Neural crest cell (in vitro differentiated cells): ENCODE results near the gene FAM151A. TPM values are rescaled to one million over a fixed set of nuclear protein-coding genes. Genes with fewer than 3 reads are reported as not detected.
A peak's percentile ranks its signal among the peaks of the same experiment; 100 is the strongest.

Experiments used
- DNase-seq: peaks from one replicate; pipeline ENCODE4 v3.0.0; 2021; ENCODE audit warnings: low read depth, mixed read lengths, low spot score
- H3K27ac Mint-ChIP-seq: one replicate; pipeline ENCODE4 v1.8.0; 2021; ENCODE audit warnings: mild to moderate bottlenecking, mixed read lengths; ENCODE audit not compliant: unreplicated experiment
- H3K27me3 Mint-ChIP-seq: 2 replicates; pipeline ENCODE4 v1.8.0; 2021; ENCODE audit warnings: low read depth, mild to moderate bottlenecking, mixed read lengths
- H3K36me3 Mint-ChIP-seq: 2 replicates; pipeline ENCODE4 v1.8.0; 2021; ENCODE audit warnings: low read depth, mild to moderate bottlenecking, mixed read lengths
- H3K4me1 Mint-ChIP-seq: 2 replicates; pipeline ENCODE4 v1.8.0; 2021; ENCODE audit warnings: mixed read lengths
- H3K4me3 Mint-ChIP-seq: one replicate; pipeline ENCODE4 v1.8.0; 2021; ENCODE audit warnings: mild to moderate bottlenecking, mixed read lengths
- H3K9me3 Mint-ChIP-seq: 2 replicates; pipeline ENCODE4 v1.8.0; 2021; ENCODE audit warnings: mixed read lengths
- long read RNA-seq: library from polyadenylated mRNA; unstranded; transcript quantifications from one replicate; pipeline ENCODE4 v2.0.0, GENCODE V29; 2020
- total RNA-seq: library from RNA; stranded (reverse); gene quantifications from 2 replicates; pipeline ENCODE4 v1.2.1, GENCODE V29; 2021
- TF ChIP-seq, protein P1 (sequence below): fragments of 200-600 bp; sonication (generic); conservative IDR thresholded peaks from 2 replicates; pipeline ENCODE4 v1.5.0; 2021; ENCODE audit warnings: antibody characterized with exemption, mild to moderate bottlenecking

The FAM151A gene
- not detected in 2 replicates for total RNA-seq
- long read RNA-seq, result 0 reads

- no peaks in the 10 kb centered on the region for H3K4me1 Mint-ChIP-seq
These were observed at the start of gene FAM151A for GRCh38 chr1:54623216-54624007. FAM151A (minus strand) TSS chr1:54623525; CDS start chr1:54623395, 130 bp downstream.

DNA sequence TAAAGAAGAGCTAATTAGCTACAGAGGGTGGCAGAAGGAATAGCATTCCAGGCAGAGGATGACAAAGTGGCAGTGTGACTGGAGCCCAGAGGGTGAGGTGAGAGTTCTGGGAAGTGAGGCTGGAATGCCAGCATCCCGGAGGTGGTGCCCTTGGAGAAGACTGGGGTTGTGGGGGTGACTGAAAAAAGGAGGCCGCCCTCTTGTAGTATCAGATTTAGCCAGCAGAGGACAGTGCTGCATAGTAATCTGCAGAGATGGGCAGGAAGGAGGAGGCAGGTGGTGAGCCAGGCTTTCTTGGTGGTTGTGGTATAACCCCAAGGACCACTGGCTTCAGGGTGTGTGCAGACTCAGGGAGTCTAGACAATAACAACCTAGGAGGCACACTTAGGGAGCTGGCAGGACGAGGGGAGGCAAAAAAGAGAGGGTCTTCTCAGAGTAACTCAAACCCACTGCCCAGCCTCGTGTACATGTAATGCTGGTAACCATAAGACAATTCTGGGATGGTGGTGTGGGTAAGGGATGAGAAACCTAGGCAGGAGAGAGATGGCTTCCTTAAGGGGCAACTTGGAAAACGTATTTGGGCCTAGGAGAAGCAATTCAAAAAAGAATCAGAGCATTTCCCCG lies 48.8 kb upstream of the FAM151A start:
- no peaks in the 10 kb centered on the region for H3K9me3 Mint-ChIP-seq
- peak; percentile 72 for DNase-seq
- no peak overlapping the region for H3K27ac Mint-ChIP-seq
- no peak overlapping the region for H3K4me3 Mint-ChIP-seq
- H3K27me3 Mint-ChIP-seq, result no peaks in the 10 kb centered on the region
- TF ChIP-seq, protein P1, sequence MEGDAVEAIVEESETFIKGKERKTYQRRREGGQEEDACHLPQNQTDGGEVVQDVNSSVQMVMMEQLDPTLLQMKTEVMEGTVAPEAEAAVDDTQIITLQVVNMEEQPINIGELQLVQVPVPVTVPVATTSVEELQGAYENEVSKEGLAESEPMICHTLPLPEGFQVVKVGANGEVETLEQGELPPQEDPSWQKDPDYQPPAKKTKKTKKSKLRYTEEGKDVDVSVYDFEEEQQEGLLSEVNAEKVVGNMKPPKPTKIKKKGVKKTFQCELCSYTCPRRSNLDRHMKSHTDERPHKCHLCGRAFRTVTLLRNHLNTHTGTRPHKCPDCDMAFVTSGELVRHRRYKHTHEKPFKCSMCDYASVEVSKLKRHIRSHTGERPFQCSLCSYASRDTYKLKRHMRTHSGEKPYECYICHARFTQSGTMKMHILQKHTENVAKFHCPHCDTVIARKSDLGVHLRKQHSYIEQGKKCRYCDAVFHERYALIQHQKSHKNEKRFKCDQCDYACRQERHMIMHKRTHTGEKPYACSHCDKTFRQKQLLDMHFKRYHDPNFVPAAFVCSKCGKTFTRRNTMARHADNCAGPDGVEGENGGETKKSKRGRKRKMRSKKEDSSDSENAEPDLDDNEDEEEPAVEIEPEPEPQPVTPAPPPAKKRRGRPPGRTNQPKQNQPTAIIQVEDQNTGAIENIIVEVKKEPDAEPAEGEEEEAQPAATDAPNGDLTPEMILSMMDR, result peak; percentile 81
- H3K4me1 Mint-ChIP-seq, result no peaks in the 10 kb centered on the region
- no peaks in the 10 kb centered on the region for H3K36me3 Mint-ChIP-seq

More at GRCh38 chr1:54623216-54624007, at the start of gene FAM151A:
- H3K27me3 Mint-ChIP-seq, result no peaks in the 10 kb centered on the region
- no peak for DNase-seq
- H3K27ac Mint-ChIP-seq, result no peak within 1 kb of the TSS
- H3K4me3 Mint-ChIP-seq, result no peak within 1 kb of the TSS
- TF ChIP-seq, protein P1, result no peak
- no peaks in the 10 kb centered on the region for H3K36me3 Mint-ChIP-seq
- H3K9me3 Mint-ChIP-seq, result no peaks in the 10 kb centered on the region

DNA sequence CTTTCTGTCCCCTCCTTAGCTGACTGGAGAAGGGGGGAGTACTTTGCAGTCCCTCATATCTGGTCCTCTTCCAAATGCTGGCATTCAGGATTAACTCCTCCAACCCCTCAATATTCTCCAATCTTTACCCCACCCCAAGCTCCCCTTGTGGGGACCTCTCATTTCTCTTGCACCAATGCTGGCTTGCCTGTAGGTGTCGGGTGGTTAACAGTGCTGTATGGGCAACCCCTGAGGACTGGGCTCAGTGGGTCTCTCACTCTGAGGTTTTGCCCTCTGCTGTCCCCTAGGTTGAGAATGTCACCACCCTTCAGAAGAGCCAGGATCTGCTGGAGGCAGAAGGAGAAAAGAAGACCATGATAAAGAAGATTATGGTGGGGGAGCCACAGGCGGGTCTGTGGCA lies 45.2 kb upstream of the FAM151A start:
- Mint-ChIP-seq H3K27ac (no peak overlapping the region), H3K9me3 (no peaks in the 10 kb centered on the region), H3K27me3 (no peaks in the 10 kb centered on the region), H3K4me1 (no peaks in the 10 kb centered on the region), H3K4me3 (no peak overlapping the region), H3K36me3 (no peaks in the 10 kb centered on the region)
- TF ChIP-seq, protein P1, result no peak
- no peak for DNase-seq

- Mint-ChIP-seq H3K27me3 (no peaks in the 10 kb centered on the region), H3K9me3 (no peaks in the 10 kb centered on the region), H3K27ac (no peak overlapping the region), H3K4me1 (no peaks in the 10 kb centered on the region), H3K36me3 (no peaks in the 10 kb centered on the region), H3K4me3 (no peak overlapping the region)
- TF ChIP-seq, protein P1, result no peak
- no peak for DNase-seq
These were observed 44.5 kb upstream of the FAM151A start for GRCh38 chr1:54667797-54668196.

DNA sequence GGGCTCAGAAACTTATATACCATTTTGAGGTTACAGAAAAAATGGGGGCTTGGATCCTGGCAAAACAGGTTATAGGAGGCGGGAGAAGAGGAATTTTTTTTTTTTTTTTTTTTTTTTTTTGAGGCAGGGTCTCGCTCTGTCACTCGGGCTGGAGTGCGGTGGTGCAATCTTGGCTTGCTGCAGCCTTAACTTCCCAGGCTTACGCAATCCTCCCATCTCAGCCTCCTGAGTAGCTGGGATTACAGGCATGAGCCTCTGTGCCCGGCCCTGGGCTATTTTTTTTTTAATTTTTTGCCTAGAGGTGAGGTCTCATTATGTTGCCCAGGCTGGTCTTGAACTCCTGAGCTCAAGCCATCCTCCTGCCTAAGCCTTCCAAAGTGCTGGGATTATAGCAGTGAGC lies 43.0 kb upstream of the FAM151A start:
- no peaks in the 10 kb centered on the region for H3K36me3 Mint-ChIP-seq
- DNase-seq, result no peak
- H3K4me1 Mint-ChIP-seq, result no peaks in the 10 kb centered on the region
- no peak overlapping the region for H3K4me3 Mint-ChIP-seq
- no peak overlapping the region for H3K27ac Mint-ChIP-seq
- H3K27me3 Mint-ChIP-seq, result no peaks in the 10 kb centered on the region
- TF ChIP-seq, protein P1, result no peak
- H3K9me3 Mint-ChIP-seq, result no peaks in the 10 kb centered on the region
